HG03342 (cell line): ENCODE data around the gene LPP.
A peak's percentile ranks its signal among the peaks of the same experiment; 100 is the strongest.

ENCODE experiments used
- ATAC-seq: cut with Tn5 transposase; IDR thresholded peaks from one replicate; pipeline ENCODE4 v1.9.1; 2021; ENCODE audit warnings: mild to moderate bottlenecking, moderate library complexity; ENCODE audit not compliant: unreplicated experiment

Gene LPP

GRCh38 chr3:188322135-188322887 is 168.4 kb downstream of the LPP start:
- ATAC-seq = no peak

GRCh38 chr3:188323067-188323842 is 169.3 kb downstream of the LPP start:
- no peak for ATAC-seq

- no peak for ATAC-seq
Measured at GRCh38 chr3:188326111-188326510, 172.2 kb downstream of the LPP start.

DNA sequence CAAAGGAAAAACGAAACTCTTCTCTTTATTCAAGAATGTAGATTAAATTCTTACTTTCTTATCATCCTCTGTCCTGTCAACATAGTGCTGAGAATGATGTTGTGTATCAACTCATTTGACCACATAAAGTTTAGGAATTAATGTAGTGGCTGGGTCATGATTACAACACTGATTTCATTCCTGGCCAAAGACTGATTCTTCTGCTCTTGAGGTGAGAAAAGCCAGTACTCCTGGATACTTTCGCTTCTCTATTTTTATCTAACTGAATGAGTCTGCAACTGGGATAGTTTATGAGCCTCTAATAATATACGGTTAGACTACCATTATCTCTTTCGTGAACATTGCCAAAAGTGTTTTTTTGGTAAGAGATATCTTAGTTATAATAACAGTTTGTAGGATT is 173.0 kb downstream of the LPP start:
- ATAC-seq = no peak

DNA sequence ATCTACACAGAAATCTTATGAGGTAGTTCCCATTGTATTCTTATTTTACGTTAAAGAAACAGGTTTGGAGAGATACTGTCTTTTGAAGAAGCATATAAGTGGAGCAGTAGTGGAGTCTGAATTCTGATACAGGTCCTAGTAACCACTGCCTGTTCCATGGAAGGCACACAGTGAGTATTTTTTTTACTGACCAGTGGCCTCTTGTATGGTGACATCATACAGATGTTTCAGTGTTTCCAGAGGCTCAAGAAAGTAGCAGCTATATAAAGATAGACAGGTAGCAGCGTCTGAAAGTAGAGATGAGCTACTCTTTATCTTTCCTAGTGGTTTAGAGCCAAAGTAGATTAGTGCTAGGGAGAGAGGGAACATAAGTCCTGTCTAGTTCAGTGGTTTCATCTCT is 173.5 kb downstream of the LPP start:
- no peak for ATAC-seq

GRCh38 chr3:188330138-188330537 is 176.2 kb downstream of the LPP start:
- no peak for ATAC-seq

DNA sequence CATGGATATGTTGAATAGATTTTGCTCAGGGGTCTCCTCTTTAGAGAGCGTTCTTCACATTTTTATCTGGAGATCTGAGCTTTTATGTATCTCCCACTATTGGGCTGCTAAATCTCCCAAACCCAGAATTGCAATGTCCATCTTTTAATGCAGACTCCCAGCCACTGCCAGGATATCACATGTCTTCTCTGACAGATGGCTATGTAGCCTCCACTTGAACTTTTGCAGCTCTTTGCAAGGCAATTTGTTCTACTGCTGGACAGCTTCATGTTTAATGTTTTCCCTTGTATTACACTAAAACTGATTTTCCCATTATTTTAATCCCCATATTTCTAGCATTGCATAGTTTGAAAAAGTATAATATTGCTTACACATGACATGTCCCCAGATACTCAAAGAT is 177.2 kb downstream of the LPP start:
- ATAC-seq = no peak

- ATAC-seq = no peak
Measured at GRCh38 chr3:188332085-188332484, 178.1 kb downstream of the LPP start.

DNA sequence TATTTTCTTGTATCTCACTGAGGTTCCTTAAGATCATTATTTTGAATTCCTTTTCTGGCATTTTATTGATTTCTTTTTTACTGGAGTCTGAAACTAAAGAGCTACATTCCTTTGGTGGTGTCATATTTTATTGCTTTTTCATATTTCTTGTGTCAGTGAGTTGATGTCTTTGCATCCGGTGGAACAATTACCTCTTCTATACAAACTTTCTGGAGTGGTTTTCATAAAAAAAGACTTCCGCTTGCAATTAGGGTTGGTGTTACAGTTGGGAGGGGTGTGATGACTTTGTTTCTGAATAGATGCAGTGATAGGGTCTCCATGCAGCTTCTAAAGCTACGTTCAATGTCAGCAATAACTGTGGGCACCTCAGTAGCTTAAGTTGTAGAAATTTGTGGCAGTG is 181.7 kb downstream of the LPP start:
- ATAC-seq = no peak

DNA sequence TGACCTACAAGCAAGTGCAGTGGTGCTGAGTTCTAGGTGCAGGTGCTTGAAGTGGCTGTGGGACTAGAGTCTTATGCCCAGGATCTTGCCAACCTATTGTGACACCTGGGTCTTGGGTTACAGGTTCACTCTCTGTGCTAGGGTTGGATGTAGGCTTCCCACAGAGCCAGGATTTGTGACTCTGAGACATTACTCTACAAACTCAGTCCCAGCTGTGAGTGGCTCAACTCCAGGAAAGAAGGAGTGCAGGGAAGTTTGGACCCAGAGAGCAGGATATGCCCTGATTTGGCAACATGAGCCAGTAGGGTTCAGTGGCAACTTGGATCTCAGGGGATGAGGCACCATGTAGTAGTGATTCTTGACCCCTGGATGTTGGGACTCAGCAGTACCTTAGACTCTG is 182.2 kb downstream of the LPP start:
- no peak for ATAC-seq

- ATAC-seq = no peak
Measured at GRCh38 chr3:188337232-188337631, 183.3 kb downstream of the LPP start.

- ATAC-seq = no peak
Measured at GRCh38 chr3:188338086-188338485, 184.1 kb downstream of the LPP start.

DNA sequence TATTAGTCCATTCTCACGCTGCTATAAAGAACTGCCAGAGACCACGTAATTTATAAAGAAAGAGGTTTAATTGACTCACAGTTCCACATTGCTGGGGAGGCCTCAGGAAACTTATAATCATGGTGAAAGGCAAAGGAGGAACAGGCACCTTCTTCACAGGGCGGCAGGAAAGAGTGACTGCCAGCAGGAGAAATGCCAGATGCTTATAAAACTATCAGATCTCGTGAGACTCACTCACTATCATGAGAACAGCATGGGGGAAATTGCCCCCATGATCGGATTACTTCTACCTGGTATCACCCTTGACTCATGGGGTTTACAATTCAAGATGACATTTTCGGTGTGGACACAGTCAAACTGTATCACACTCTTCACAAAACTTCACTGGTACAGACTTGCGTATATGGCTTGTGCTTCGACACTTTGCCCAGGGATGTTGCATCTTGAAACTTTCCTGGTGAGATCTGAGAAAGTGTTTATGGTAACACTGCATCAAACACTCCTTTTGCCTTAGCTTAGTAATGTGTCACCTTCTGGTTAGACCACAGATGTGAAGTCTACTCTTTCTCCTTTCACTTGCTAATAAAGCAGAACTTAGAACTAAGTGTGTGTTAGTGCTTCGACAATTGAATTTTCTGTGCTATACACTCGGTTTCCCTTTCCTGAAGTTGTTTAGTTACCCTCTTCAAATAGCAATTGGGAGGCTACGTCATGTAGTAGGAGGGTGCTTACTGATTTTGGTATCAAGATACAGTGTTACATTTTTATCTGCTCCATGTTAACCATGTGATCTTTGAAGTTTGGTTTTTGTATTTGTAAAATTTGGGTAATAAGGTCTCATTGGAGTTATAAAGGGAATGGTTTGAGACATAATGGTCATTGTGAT is 185.7 kb downstream of the LPP start:
- ATAC-seq = peak; percentile 88

- ATAC-seq = no peak
Measured at GRCh38 chr3:188341501-188341900, 187.5 kb downstream of the LPP start.

GRCh38 chr3:188342991-188343732 is 189.2 kb downstream of the LPP start:
- no peak for ATAC-seq

- no peak for ATAC-seq
Measured at GRCh38 chr3:188343894-188344293, 189.9 kb downstream of the LPP start.

- no peak for ATAC-seq
Measured at GRCh38 chr3:188345223-188345622, 191.3 kb downstream of the LPP start.

GRCh38 chr3:188348435-188349244 is 194.7 kb downstream of the LPP start:
- ATAC-seq = no peak

DNA sequence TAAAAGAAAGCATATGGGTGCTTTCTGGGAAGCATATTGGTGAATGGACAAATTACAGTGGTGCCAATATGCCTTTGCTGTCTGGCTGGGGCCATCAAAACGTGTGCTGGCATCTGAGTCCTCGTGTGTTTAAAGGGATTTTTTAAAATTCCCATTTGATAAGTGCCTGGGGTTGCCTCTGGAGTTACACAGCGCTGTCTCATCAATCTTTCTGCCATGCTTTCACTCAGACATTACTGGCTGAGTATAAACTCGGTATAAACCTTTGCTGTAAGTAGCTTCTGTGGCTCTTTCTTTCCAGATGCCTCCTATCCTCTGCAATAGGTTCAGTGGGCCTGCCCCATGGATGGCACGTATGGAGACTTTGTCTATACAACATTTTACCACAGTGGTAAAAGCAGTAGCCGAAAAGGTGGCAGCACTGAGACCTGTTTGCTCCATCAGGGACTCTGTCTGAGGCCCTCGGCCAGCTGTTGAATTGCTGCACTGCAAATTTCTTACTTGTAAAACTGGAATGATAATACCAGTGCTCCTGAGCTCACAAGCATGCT is 195.5 kb downstream of the LPP start:
- no peak for ATAC-seq

GRCh38 chr3:188349933-188350332 is 196.0 kb downstream of the LPP start:
- ATAC-seq = no peak
